Endothelial cell of umbilical vein (primary cell): Measurements from ENCODE around the gene NLN. TPM values are rescaled to one million over a fixed set of nuclear protein-coding genes. Genes with fewer than 3 reads are reported as not detected.

Experiments used
- BruUV-seq: library from RNA; stranded (reverse); fragments of 400-500 nt; replicated peaks from 2 replicates; lab custom pipeline; 2021; lab: Mats Ljungman, UMichigan
- CTCF ChIA-PET: fragments of 300-600, 350-600 bp; sonication (Branson Sonifier 250); formaldehyde crosslinking; loops from one replicate; lab custom pipeline; 2021; ENCODE audit warnings: antibody characterized with exemption, inconsistent platforms; lab: Charles Lee
- POLR2A ChIA-PET: fragments of 300-600, 350-600 bp; sonication (Branson Sonifier 250); formaldehyde crosslinking; loops from one replicate; lab custom pipeline; 2021; ENCODE audit warnings: antibody characterized with exemption, inconsistent platforms; lab: Charles Lee
- DNase-seq: peaks from one replicate; pipeline ENCODE4 v3.0.0-alpha.2; 2011; ENCODE audit warnings: low read depth, low spot score
- FAIRE-seq: peaks from 2 replicates; lab custom pipeline; 2011; peaks lifted over from hg19 to GRCh38; lab: Jason Lieb, UNC
- H2AFZ ChIP-seq: 2 replicates; pipeline ENCODE4 v1.6.0; 2012; ENCODE audit warnings: low read depth, low read length, control low read depth, inconsistent platforms
- H3K27ac ChIP-seq: 2 replicates; pipeline ENCODE4 v1.5.1; 2011; ENCODE audit warnings: low read depth, mild to moderate bottlenecking, control low read depth, low read length, moderate library complexity; ENCODE audit not compliant: insufficient read depth
- H3K27me3 ChIP-seq, 2 experiments: 2 replicates each; pipeline versions ENCODE4 v1.6.0 to v1.6.1; 2011; ENCODE audit warnings: low read length in 2 of 2, mixed read lengths in 1 of 2; ENCODE audit not compliant: control insufficient read depth in 2 of 2, insufficient read depth in 2 of 2
- H3K36me3 ChIP-seq, 2 experiments: 2 replicates in 1 of 2; 3 replicates in 1 of 2; pipeline ENCODE4 v1.5.1; 2011; ENCODE audit warnings: low read length in 2 of 2, mild to moderate bottlenecking in 1 of 2, moderate library complexity in 1 of 2; ENCODE audit not compliant: control insufficient read depth in 2 of 2, insufficient read depth in 2 of 2; ENCODE audit errors: extremely low read depth in 1 of 2
- H3K4me1 ChIP-seq: 3 replicates; pipeline ENCODE4 v1.5.1; 2011; ENCODE audit warnings: mild to moderate bottlenecking, low read length; ENCODE audit not compliant: control insufficient read depth, insufficient read depth; ENCODE audit errors: extremely low read depth
- H3K4me2 ChIP-seq: 2 replicates; pipeline ENCODE4 v1.6.1; 2011; ENCODE audit warnings: low read length, control low read depth, mixed read lengths; ENCODE audit not compliant: insufficient read depth
- H3K4me3 ChIP-seq, 3 experiments: fragments of 200-600 bp in 1 of 3; sonication (generic), shearing (Covaris generic) in 1 of 3; replicated peaks in 1 of 3; 2 replicates each; pipeline ENCODE4 v1.5.1; 2011 to 2016; ENCODE audit warnings: control low read depth in 3 of 3, low read length in 3 of 3, mild to moderate bottlenecking in 2 of 3, inconsistent platforms in 1 of 3, low read depth in 1 of 3, moderate library complexity in 1 of 3; ENCODE audit not compliant: insufficient read depth in 1 of 3
- H3K79me2 ChIP-seq: 2 replicates; pipeline ENCODE4 v1.6.0; 2012; ENCODE audit warnings: low read length, inconsistent platforms; ENCODE audit not compliant: control insufficient read depth, insufficient read depth
- H3K9ac ChIP-seq: replicated peaks from 2 replicates; pipeline ENCODE3; 2011; ENCODE audit warnings: low read length, control low read depth; ENCODE audit not compliant: insufficient read depth; ENCODE audit errors: extremely low read depth
- H3K9me1 ChIP-seq: replicated peaks from 3 replicates; pipeline ENCODE4 v1.6.0; 2011; ENCODE audit warnings: mild to moderate bottlenecking, low read length; ENCODE audit not compliant: control insufficient read depth, insufficient read depth; ENCODE audit errors: extremely low read depth
- H3K9me3 ChIP-seq: replicated peaks from 2 replicates; pipeline ENCODE4 v1.5.1; 2012; ENCODE audit warnings: low read length, inconsistent platforms; ENCODE audit not compliant: control insufficient read depth, insufficient read depth
- H4K20me1 ChIP-seq: replicated peaks from 2 replicates; pipeline ENCODE3; 2011; ENCODE audit warnings: mild to moderate bottlenecking, low read length; ENCODE audit not compliant: control insufficient read depth, insufficient read depth; ENCODE audit errors: extremely low read depth
- EZH2 ChIP-seq: IDR thresholded peaks from 2 replicates; pipeline ENCODE4 v1.6.1; 2012; ENCODE audit warnings: borderline replicate concordance, low read depth, mild to moderate bottlenecking, moderate library complexity, low read length, inconsistent platforms; ENCODE audit not compliant: severe bottlenecking
- FOS ChIP-seq: IDR thresholded peaks from 2 replicates; pipeline ENCODE4 v1.6.1; 2011; ENCODE audit warnings: mild to moderate bottlenecking, low read length, moderate library complexity, borderline replicate concordance; ENCODE audit not compliant: insufficient read depth
- GATA2 ChIP-seq: IDR thresholded peaks from 2 replicates; pipeline ENCODE4 v1.7.0; 2011; ENCODE audit warnings: low read depth, mild to moderate bottlenecking, moderate library complexity, mixed read lengths, low read length; ENCODE audit not compliant: insufficient read length, insufficient read depth
- JUN ChIP-seq: IDR thresholded peaks from 2 replicates; pipeline ENCODE4 v1.6.1; 2011; ENCODE audit warnings: borderline replicate concordance, low read depth; ENCODE audit not compliant: insufficient read length, insufficient read depth
- dilution Hi-C: fragments of 300-500 bp; cut with MboI; formaldehyde crosslinking; loops from one replicate; pipeline ENCODE4 v1.15.0; 2019; ENCODE audit warnings: low sequenced_read_pairs; ENCODE audit not compliant: extremely low pct_ligation_motif_present
- intact Hi-C: fragments of 100-400 bp; cut with micrococcal nuclease; formaldehyde crosslinking; loops from one replicate; pipeline ENCODE4 v1.10.0; 2022
- polyA plus RNA-seq, 4 experiments: library from polyadenylated mRNA; depleted of rRNA in 3 of 4; stranded (reverse) in 3 of 4; unstranded in 1 of 4; fragments of >200 nt; gene quantifications; 2 replicates each; pipeline versions ENCODE4 v1.2.1 to v1.2.3, GENCODE V29; 2011 to 2012; ENCODE audit warnings: missing spikeins in 1 of 4
- total RNA-seq: library from RNA; stranded (reverse); gene quantifications from 2 replicates; pipeline ENCODE4 v1.2.3, GENCODE V29; 2021
- TF ChIP-seq, protein P1 (sequence below), 2 donors: IDR thresholded peaks; 1 replicate in 1 of 2; 2 replicates in 1 of 2; pipeline ENCODE4 v1.5.1; 2011; ENCODE audit warnings: low read length in 2 of 2, mild to moderate bottlenecking in 2 of 2, moderate library complexity in 2 of 2, control low read depth in 1 of 2, inconsistent platforms in 1 of 2, low read depth in 1 of 2; ENCODE audit not compliant: insufficient read depth in 1 of 2; ENCODE audit errors: extremely low read depth in 1 of 2

Gene NLN
- total and polyA plus RNA-seq, 2 donors (not counting 3 experiments of a cell fraction or from before 2014, with no cell fraction given): 14.2 to 63.3 TPM

DNA sequence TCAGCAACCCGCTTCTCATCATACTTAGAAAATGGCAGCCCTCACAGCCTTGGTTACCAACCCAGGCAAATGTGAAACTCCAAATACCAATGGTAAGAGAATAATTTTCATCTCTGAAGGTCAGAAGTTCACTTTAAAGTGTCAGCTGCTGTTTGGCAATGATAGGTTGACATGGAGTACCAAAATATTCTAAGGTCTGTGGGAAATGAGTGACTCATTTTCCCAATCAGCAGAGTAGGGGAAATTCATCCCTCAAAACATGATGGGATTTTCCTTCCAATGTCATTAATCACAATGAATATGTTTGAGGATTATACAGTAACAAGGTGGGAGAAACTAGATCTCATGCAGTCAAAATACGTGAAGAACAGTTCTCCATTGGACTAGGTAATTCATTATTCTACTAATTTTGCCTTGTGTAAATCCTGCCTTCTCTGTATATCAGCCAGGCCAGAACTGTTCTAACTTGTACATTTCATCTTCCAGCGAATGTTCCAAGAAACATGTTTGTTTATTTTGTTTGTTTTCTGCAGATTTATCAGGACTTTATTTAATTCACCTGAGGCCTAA lies 151.3 kb downstream of the NLN start:
- CTCF ChIA-PET: no interaction called here
- dilution Hi-C loops: no loop called here
- Histone ChIP-seq H3K9me3 (no peaks in the 10 kb centered on the region), H3K27ac (no peak overlapping the region), H2AFZ (no peak overlapping the region), H3K79me2 (no peaks in the 10 kb centered on the region), H3K4me2 (no peak overlapping the region), H4K20me1 (no peaks in the 10 kb centered on the region), H3K9me1 (no peaks in the 10 kb centered on the region), H3K4me3 (no peak overlapping the region), H3K36me3 (no peaks in the 10 kb centered on the region), H3K27me3 (no peaks in the 10 kb centered on the region), H3K9ac (no peak overlapping the region), H3K4me1 (peaks cover 8% of the 10 kb centered on the region)
- DNase-seq (peak; percentile 50), FAIRE-seq (peak; percentile 44)
- POLR2A ChIA-PET: no interaction called here
- no TSS peak for BruUV-seq
- intact Hi-C loops: no loop called here
- TF ChIP-seq, protein P1, sequence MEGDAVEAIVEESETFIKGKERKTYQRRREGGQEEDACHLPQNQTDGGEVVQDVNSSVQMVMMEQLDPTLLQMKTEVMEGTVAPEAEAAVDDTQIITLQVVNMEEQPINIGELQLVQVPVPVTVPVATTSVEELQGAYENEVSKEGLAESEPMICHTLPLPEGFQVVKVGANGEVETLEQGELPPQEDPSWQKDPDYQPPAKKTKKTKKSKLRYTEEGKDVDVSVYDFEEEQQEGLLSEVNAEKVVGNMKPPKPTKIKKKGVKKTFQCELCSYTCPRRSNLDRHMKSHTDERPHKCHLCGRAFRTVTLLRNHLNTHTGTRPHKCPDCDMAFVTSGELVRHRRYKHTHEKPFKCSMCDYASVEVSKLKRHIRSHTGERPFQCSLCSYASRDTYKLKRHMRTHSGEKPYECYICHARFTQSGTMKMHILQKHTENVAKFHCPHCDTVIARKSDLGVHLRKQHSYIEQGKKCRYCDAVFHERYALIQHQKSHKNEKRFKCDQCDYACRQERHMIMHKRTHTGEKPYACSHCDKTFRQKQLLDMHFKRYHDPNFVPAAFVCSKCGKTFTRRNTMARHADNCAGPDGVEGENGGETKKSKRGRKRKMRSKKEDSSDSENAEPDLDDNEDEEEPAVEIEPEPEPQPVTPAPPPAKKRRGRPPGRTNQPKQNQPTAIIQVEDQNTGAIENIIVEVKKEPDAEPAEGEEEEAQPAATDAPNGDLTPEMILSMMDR (IDR thresholded peaks at IDR 0.05; ENCODE audit: extremely low read depth in 1 of 2, insufficient read depth in 1 of 2, low read depth in 1 of 2, low read length in 2 of 2): no peak
- TF ChIP-seq GATA2 (no peak), FOS (peak; percentile 33), JUN (peak; percentile 53), EZH2 (no peak)
